CD8-positive, alpha-beta memory T cell (primary cell): ENCODE results near the gene MCU. TPM values are rescaled to one million over a fixed set of nuclear protein-coding genes. Genes with fewer than 3 reads are reported as not detected.

ENCODE experiments used
- CTCF ChIA-PET: fragments of 350-600 bp; sonication (Branson Sonifier 250); formaldehyde crosslinking; loops from one replicate; lab custom pipeline; 2021; ENCODE audit warnings: antibody characterized with exemption; lab: Charles Lee
- POLR2A ChIA-PET: fragments of 350-600 bp; sonication (Branson Sonifier 250); formaldehyde crosslinking; loops from one replicate; lab custom pipeline; 2021; ENCODE audit warnings: antibody characterized with exemption; lab: Charles Lee
- DNase-seq, 5 donors: peaks; one replicate each; pipeline versions ENCODE4 v3.0.0 to v3.0.0-alpha.2; 2020 to 2022; ENCODE audit warnings: mixed read lengths in 1 of 5
- H3K27ac ChIP-seq: one replicate; pipeline ENCODE4 v1.7.0; 2013; ENCODE audit warnings: low read depth, mild to moderate bottlenecking, low read length, moderate library complexity
- H3K27me3 ChIP-seq: 2 replicates; pipeline ENCODE4 v1.7.0; 2013; ENCODE audit warnings: low read length, mild to moderate bottlenecking; ENCODE audit not compliant: insufficient read depth, poor library complexity, severe bottlenecking
- H3K36me3 ChIP-seq: 2 replicates; pipeline ENCODE4 v1.7.0; 2013; ENCODE audit warnings: mild to moderate bottlenecking, low read length, moderate library complexity; ENCODE audit not compliant: insufficient read depth
- H3K4me1 ChIP-seq: 2 replicates; pipeline ENCODE4 v1.7.0; 2013; ENCODE audit warnings: mild to moderate bottlenecking, low read length, moderate library complexity; ENCODE audit not compliant: insufficient read depth
- H3K4me3 ChIP-seq: 2 replicates; pipeline ENCODE4 v1.7.0; 2013; ENCODE audit warnings: mild to moderate bottlenecking, low read length
- H3K9me3 ChIP-seq: 2 replicates; pipeline ENCODE4 v1.7.0; 2013; ENCODE audit warnings: mild to moderate bottlenecking, low read length
- H3K27ac Mint-ChIP-seq, 8 donors: one replicate each; pipeline ENCODE4 v1.8.0; 2020 to 2021; ENCODE audit warnings: mixed read lengths in 8 of 8, mild to moderate bottlenecking in 6 of 8, inconsistent platforms in 3 of 8, moderate library complexity in 3 of 8
- H3K27me3 Mint-ChIP-seq, 2 donors: one replicate each; pipeline ENCODE4 v1.8.0; 2020 to 2021; ENCODE audit warnings: mixed read lengths in 2 of 2, mild to moderate bottlenecking in 1 of 2, moderate library complexity in 1 of 2
- H3K36me3 Mint-ChIP-seq, 3 donors: one replicate each; pipeline ENCODE4 v1.8.0; 2020 to 2021; ENCODE audit warnings: mixed read lengths in 3 of 3, inconsistent platforms in 1 of 3, mild to moderate bottlenecking in 1 of 3
- H3K4me1 Mint-ChIP-seq, 3 donors: one replicate each; pipeline ENCODE4 v1.8.0; 2020 to 2021; ENCODE audit warnings: mixed read lengths in 3 of 3, inconsistent platforms in 1 of 3, mild to moderate bottlenecking in 1 of 3
- H3K4me3 Mint-ChIP-seq, 7 donors: one replicate each; pipeline ENCODE4 v1.8.0; 2020 to 2021; ENCODE audit warnings: mixed read lengths in 7 of 7, mild to moderate bottlenecking in 6 of 7, moderate library complexity in 4 of 7, inconsistent platforms in 2 of 7
- H3K9me3 Mint-ChIP-seq, 5 donors: one replicate each; pipeline ENCODE4 v1.8.0; 2020 to 2022; ENCODE audit warnings: mixed read lengths in 5 of 5, mild to moderate bottlenecking in 3 of 5, moderate library complexity in 2 of 5, inconsistent platforms in 1 of 5
- polyA plus RNA-seq: library from polyadenylated mRNA; unstranded; fragments of 300-500 nt; fragmentation: Illumina TruSeq; gene quantifications from one replicate; pipeline ENCODE4 v1.2.3, GENCODE V29; 2021
- total RNA-seq, 2 experiments: library from RNA; stranded (reverse); gene quantifications; one replicate each; pipeline ENCODE4 v1.2.3, GENCODE V29; 2021

The MCU gene
- total and polyA plus RNA-seq, 3 experiments from 2014 or later: 7.9 to 17.6 (median 14.9) TPM

DNA sequence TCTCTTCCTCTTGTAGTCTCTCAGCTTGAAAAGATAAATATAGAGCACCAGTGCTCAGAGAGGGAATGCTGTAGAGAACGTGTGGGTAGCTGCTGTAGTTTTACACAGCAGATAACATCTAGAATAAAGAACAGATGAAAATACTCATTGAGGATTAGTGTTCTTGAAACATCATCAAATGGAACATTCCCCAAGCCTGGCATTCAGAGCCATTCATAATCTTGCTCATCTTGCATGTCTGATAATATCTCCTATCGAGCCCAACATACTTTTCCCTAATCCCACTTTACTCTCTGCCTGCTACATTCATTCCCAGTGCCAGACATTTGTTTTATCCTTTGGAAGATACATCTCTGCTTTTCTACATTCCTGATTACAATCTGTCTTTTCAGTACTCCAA lies 35.2 kb downstream of the MCU start:
- Mint-ChIP-seq H3K4me3 (no peak overlapping the region), H3K27me3 (no peaks in the 10 kb centered on the region), H3K36me3 (peaks cover 2 to 8% (median 2%) of the 10 kb centered on the region in 3 donors), H3K27ac (no peak overlapping the region), H3K9me3 (no peaks in the 10 kb centered on the region), H3K4me1 (peaks cover 3 to 15% (median 14%) of the 10 kb centered on the region in 3 donors)
- H3K27me3 ChIP-seq: no peaks in the 10 kb centered on the region
- POLR2A ChIA-PET: no interaction called here
- no peaks in the 10 kb centered on the region for H3K9me3 ChIP-seq
- DNase-seq: no peak
- no peak overlapping the region for H3K27ac ChIP-seq
- no peaks in the 10 kb centered on the region for H3K4me1 ChIP-seq
- CTCF ChIA-PET: no interaction called here
- no peaks in the 10 kb centered on the region for H3K36me3 ChIP-seq
- no peak overlapping the region for H3K4me3 ChIP-seq

DNA sequence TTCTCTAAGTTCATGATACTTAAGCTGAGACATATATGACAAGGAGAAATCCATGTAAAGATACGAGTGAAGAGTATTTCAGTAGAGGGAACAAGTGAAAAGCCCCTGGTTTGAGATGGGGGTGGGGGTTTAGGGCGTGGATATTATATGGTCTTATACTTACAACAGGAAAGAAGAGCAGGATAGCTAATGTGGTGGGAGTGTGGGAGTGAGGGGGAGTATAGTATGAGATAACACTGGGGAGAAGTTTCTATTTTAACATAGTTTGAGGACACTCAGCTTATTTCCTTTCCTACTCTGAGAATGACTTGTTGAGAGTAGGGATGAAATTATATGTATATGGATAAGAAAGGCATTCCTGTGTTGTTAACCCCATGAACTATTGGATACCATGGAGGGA lies 36.5 kb downstream of the MCU start:
- H3K9me3 ChIP-seq: no peaks in the 10 kb centered on the region
- no peaks in the 10 kb centered on the region for H3K9me3 Mint-ChIP-seq
- no peak overlapping the region for H3K4me3 ChIP-seq
- H3K36me3 Mint-ChIP-seq: peaks cover 2 to 8% (median 2%) of the 10 kb centered on the region in 3 donors
- H3K27me3 ChIP-seq: no peaks in the 10 kb centered on the region
- H3K4me1 ChIP-seq: no peaks in the 10 kb centered on the region
- H3K27ac Mint-ChIP-seq: peak overlapping the region in 1 of 8 donors; percentile 2
- no peaks in the 10 kb centered on the region for H3K27me3 Mint-ChIP-seq
- H3K36me3 ChIP-seq: no peaks in the 10 kb centered on the region
- CTCF ChIA-PET: no interaction called here
- no peak overlapping the region for H3K4me3 Mint-ChIP-seq
- H3K4me1 Mint-ChIP-seq: peaks cover 3 to 15% (median 14%) of the 10 kb centered on the region in 3 donors
- H3K27ac ChIP-seq: no peak overlapping the region
- DNase-seq: no peak
- POLR2A ChIA-PET: no interaction called here

DNA sequence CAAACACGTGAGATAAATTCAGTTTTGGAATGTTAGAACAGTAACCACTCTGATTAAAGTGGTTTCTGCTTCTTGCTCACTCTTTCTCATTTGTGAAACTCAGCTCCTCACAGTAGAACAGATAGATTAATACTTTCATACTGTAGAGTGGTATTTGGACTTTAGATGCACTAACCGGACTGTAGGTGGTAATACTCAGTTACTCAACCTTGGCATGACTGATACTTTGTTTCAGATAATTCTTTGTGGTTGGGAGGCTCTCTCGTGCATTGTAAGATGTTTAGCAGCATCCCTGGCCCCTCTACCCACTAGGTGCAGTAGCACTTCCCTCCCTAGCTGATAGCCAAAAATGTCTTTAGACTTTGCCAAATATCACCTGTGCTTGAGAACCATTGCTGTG lies 37.6 kb downstream of the MCU start:
- Histone ChIP-seq H3K36me3 (no peaks in the 10 kb centered on the region), H3K27ac (no peak overlapping the region), H3K4me1 (no peaks in the 10 kb centered on the region), H3K4me3 (no peak overlapping the region), H3K9me3 (no peaks in the 10 kb centered on the region), H3K27me3 (no peaks in the 10 kb centered on the region)
- H3K36me3 Mint-ChIP-seq: peaks cover under 1 to 6% (median 2%) of the 10 kb centered on the region in 3 donors
- DNase-seq: no peak
- ChIA-PET CTCF (no interaction called here), POLR2A (no interaction called here)
- H3K27ac Mint-ChIP-seq: peak overlapping the region in 1 of 8 donors; percentile 12
- H3K9me3 Mint-ChIP-seq: no peaks in the 10 kb centered on the region
- no peaks in the 10 kb centered on the region for H3K27me3 Mint-ChIP-seq
- no peak overlapping the region for H3K4me3 Mint-ChIP-seq
- H3K4me1 Mint-ChIP-seq: peaks cover under 1 to 15% (median 14%) of the 10 kb centered on the region in 3 donors

DNA sequence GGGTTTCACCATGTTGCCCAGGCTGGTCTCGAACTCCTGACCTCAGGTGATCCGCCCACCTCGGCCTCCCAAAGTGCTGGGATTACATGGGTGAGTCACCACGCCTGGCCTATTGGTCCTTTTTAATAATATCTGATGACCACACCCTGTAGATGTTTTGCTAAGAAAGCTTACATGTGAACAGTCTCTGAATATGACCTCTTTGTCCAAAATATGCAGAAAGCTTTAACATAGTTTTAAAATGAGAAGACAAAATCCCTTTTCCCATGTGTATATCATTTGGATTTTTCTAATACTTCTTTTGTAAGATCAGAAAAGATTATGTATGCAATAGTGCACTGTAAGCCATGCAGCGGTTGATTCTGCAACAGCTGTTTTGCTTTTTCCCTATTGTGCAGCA lies 38.5 kb downstream of the MCU start:
- CTCF ChIA-PET: no interaction called here
- Mint-ChIP-seq H3K4me1 (peaks cover 0 to 16% (median 14%) of the 10 kb centered on the region in 3 donors), H3K36me3 (peaks cover 0 to 5% (median 2%) of the 10 kb centered on the region in 3 donors), H3K27me3 (no peaks in the 10 kb centered on the region), H3K4me3 (no peak overlapping the region), H3K9me3 (no peaks in the 10 kb centered on the region), H3K27ac (no peak overlapping the region)
- no peak overlapping the region for H3K27ac ChIP-seq
- no peak for DNase-seq
- H3K36me3 ChIP-seq: no peaks in the 10 kb centered on the region
- H3K4me1 ChIP-seq: no peaks in the 10 kb centered on the region
- no peaks in the 10 kb centered on the region for H3K27me3 ChIP-seq
- POLR2A ChIA-PET: interaction anchor here (0.5 kb wide), 1 partner anchor 8 kb away, joined by 5 read pairs; no protein-coding TSS in a partner anchor
- no peaks in the 10 kb centered on the region for H3K9me3 ChIP-seq
- H3K4me3 ChIP-seq: no peak overlapping the region

DNA sequence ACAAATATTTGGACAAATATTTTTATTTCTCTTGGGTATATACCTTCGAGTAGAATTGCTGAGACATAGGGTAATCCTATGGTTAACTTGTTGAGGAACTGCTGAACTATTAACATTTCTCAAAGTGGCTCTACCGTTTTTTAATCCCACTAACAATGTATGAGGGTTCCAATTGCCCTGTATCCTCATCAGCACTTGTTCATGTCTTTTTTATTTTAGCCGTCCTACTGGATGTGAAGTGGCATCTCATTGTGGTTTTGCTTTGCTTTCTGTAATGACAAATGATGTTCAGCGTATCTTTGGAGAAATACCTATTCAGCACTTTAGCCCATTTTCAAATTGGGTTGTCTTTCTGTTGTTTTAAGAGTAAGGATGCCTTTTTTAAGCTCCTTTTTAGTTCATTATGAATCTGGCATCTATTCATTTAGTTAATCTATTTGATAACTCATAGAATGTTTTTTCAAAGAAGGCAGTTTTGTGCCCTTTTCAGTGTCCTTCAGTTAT lies 40.0 kb downstream of the MCU start:
- Histone ChIP-seq H3K36me3 (no peaks in the 10 kb centered on the region), H3K4me1 (no peaks in the 10 kb centered on the region), H3K27me3 (no peaks in the 10 kb centered on the region), H3K27ac (no peak overlapping the region), H3K9me3 (no peaks in the 10 kb centered on the region), H3K4me3 (no peak overlapping the region)
- Mint-ChIP-seq H3K4me3 (no peak overlapping the region), H3K9me3 (no peaks in the 10 kb centered on the region), H3K27me3 (no peaks in the 10 kb centered on the region), H3K27ac (no peak overlapping the region), H3K36me3 (no peaks in the 10 kb centered on the region), H3K4me1 (peaks cover 2 to 26% (median 14%) of the 10 kb centered on the region in 3 donors)
- ChIA-PET POLR2A (no interaction called here), CTCF (no interaction called here)
- no peak for DNase-seq

DNA sequence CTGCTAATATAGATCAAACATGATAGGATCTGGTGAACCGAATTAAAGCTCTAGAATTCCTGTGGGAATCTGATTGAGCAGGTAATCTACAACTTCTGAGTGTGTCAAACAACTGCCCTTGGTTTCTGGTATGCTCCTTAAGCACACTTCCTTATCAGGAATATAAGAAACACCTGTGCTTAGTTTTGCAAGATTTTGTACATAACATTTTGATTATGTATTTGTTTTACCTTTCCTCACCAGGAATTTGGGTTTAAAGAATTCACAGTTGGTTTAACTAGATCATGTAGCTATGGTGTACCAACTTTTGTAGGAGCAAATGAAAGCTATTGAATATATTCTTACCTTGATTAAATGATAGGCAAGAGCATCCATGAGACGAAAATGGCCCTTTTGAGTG lies 40.6 kb downstream of the MCU start:
- no peaks in the 10 kb centered on the region for H3K27me3 Mint-ChIP-seq
- Histone ChIP-seq H3K36me3 (no peaks in the 10 kb centered on the region), H3K27ac (no peak overlapping the region), H3K4me1 (no peaks in the 10 kb centered on the region), H3K27me3 (no peaks in the 10 kb centered on the region), H3K9me3 (no peaks in the 10 kb centered on the region), H3K4me3 (no peak overlapping the region)
- no peaks in the 10 kb centered on the region for H3K36me3 Mint-ChIP-seq
- H3K4me3 Mint-ChIP-seq: no peak overlapping the region
- POLR2A ChIA-PET: no interaction called here
- DNase-seq: no peak
- no peak overlapping the region for H3K27ac Mint-ChIP-seq
- CTCF ChIA-PET: no interaction called here
- peaks cover 4 to 26% (median 14%) of the 10 kb centered on the region in 3 donors for H3K4me1 Mint-ChIP-seq
- no peaks in the 10 kb centered on the region for H3K9me3 Mint-ChIP-seq

DNA sequence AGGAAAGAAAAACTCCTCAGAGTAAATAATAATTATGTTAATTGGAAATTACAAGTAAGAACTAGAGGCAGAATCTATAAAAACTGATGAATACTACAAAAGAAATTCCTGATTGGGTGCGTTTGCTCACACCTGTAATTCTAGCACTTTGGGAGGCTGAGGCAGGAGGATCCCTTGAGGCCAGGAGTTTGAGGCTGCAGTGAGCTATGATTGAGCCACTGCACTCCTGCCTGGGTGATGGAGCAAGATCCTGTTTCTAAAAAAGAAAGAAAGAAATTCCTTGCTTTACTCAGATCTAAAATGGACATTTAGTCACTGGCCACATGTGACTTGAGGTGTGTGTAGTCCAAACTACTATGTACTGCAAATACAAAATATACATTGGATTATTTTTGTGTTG lies 42.0 kb downstream of the MCU start:
- no peak overlapping the region for H3K4me3 ChIP-seq
- Mint-ChIP-seq H3K9me3 (no peaks in the 10 kb centered on the region), H3K36me3 (no peaks in the 10 kb centered on the region), H3K4me3 (no peak overlapping the region), H3K27ac (no peak overlapping the region), H3K4me1 (peaks cover 3 to 17% (median 4%) of the 10 kb centered on the region in 3 donors), H3K27me3 (no peaks in the 10 kb centered on the region)
- H3K27ac ChIP-seq: no peak overlapping the region
- H3K4me1 ChIP-seq: no peaks in the 10 kb centered on the region
- ChIA-PET POLR2A (no interaction called here), CTCF (no interaction called here)
- DNase-seq: no peak
- no peaks in the 10 kb centered on the region for H3K27me3 ChIP-seq
- H3K36me3 ChIP-seq: no peaks in the 10 kb centered on the region
- H3K9me3 ChIP-seq: no peaks in the 10 kb centered on the region

DNA sequence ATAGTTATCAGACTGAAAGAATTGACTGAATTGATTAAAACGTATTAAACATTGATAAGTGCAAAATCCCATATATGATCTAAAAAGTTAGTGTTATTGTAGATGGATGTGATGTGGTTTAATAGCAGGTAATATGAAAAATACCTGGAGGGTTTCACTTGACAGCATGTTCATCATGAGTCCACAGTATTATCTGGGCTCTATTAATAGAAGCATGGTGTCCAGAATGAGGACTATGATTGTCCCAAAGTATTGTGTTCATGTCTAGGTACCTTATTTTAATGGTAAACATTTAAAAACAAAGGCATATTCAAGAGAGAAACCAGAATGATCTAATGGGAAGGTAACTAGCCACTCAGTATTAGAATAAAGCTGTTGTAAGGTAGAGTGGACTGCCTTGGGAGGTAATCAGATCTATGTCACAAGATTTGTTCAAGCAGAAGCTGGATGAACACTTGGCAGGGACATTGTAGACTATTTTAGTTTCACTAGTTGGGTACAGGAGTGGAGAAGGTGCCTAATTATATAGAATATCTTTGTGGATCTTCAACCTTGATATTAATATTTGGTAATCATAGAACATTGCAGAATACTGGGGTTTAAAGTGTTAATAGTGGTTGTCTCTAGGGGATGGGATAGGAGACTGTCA lies 43.5 kb downstream of the MCU start:
- no peak for DNase-seq
- no peaks in the 10 kb centered on the region for H3K4me1 ChIP-seq
- no peak overlapping the region for H3K27ac ChIP-seq
- no peak overlapping the region for H3K27ac Mint-ChIP-seq
- H3K9me3 Mint-ChIP-seq: no peaks in the 10 kb centered on the region
- no peaks in the 10 kb centered on the region for H3K36me3 ChIP-seq
- no peak overlapping the region for H3K4me3 Mint-ChIP-seq
- peaks cover 2 to 11% (median 5%) of the 10 kb centered on the region in 3 donors for H3K4me1 Mint-ChIP-seq
- CTCF ChIA-PET: no interaction called here
- H3K27me3 ChIP-seq: no peaks in the 10 kb centered on the region
- H3K4me3 ChIP-seq: no peak overlapping the region
- no peaks in the 10 kb centered on the region for H3K27me3 Mint-ChIP-seq
- H3K9me3 ChIP-seq: no peaks in the 10 kb centered on the region
- POLR2A ChIA-PET: no interaction called here
- peaks cover 0 to under 1% (median 0%) of the 10 kb centered on the region in 3 donors for H3K36me3 Mint-ChIP-seq
